HEK293 (cell line): ENCODE data around the gene CDCA3.

ENCODE experiments used
- CTCF ChIP-seq: fragments of 450-650 bp; formaldehyde crosslinking; IDR thresholded peaks from 2 replicates; pipeline ENCODE4 v1.5.1; 2016; ENCODE audit warnings: missing biosample characterization, missing genetic modification characterization
- ZNF24 ChIP-seq: fragments of 450-650 bp; formaldehyde crosslinking; IDR thresholded peaks from 2 replicates; pipeline ENCODE4 v1.5.1; 2016; ENCODE audit warnings: missing biosample characterization, missing genetic modification characterization
- ZNF585B ChIP-seq: fragments of 450-650 bp; formaldehyde crosslinking; IDR thresholded peaks from 2 replicates; pipeline ENCODE4 v1.5.1; 2016; ENCODE audit warnings: missing biosample characterization, missing genetic modification characterization

DNA sequence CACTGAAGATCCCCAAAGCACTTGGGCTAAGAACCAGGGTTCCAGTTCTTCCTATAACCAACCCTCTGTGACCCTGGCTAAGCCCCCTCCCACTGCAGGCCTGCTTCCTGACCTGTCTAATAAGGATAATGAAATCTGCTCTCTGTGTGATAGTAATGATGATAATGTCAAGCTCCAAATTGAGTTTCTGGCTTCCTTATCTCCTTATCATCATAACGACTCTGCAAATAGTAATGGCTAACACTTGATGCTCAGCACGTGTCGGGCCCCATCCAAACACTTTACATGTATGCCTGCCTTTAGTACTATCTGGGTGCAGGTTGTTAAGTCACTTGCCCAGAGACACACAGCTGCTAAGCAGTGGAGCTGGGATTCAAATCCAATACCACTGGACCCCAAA lies 34.5 kb downstream of the CDCA3 start:
- TF ChIP-seq ZNF585B (no peak), CTCF (tag by site-specific recombination) (no peak), ZNF24 (tag by site-specific recombination) (no peak)
